A549 (cell line): ENCODE data around the gene ABCC1.

ENCODE experiments used
- EP300 ChIP-seq, 2 experiments: fragments of >200 bp; sonication (Bioruptor Twin); formaldehyde crosslinking; IDR thresholded peaks; 2 replicates in 1 of 2; 3 replicates in 1 of 2; pipeline ENCODE4 v1.6.1; 2016 to 2017
- HOXA7 ChIP-seq: fragments of 250-450 bp; sonication (Bioruptor Pico); IDR thresholded peaks from 2 replicates; pipeline ENCODE4 v1.5.0; 2020; ENCODE audit warnings: mild to moderate bottlenecking, moderate library complexity
- RAD21 ChIP-seq, 2 experiments: fragments of >200 bp in 1 of 2; sonication (Bioruptor Twin) in 1 of 2; formaldehyde crosslinking in 1 of 2; IDR thresholded peaks in 1 of 2; conservative IDR thresholded peaks in 1 of 2; 2 replicates in 1 of 2; 3 replicates in 1 of 2; pipeline ENCODE4 v1.6.1; 2012 to 2018; ENCODE audit warnings: inconsistent platforms in 1 of 2
- RCOR1 ChIP-seq: fragments of 150-350 bp; IDR thresholded peaks from 2 replicates; pipeline ENCODE4 v1.6.1; 2014; ENCODE audit warnings: antibody characterized with exemption, low read length, low read depth
- RFX5 ChIP-seq: fragments of 450-650 bp; IDR thresholded peaks from 2 replicates; pipeline ENCODE4 v1.7.1; 2014; ENCODE audit warnings: antibody characterized with exemption, mild to moderate bottlenecking, moderate library complexity
- RNF2 ChIP-seq: fragments of 200-600 bp; sonication (generic); IDR thresholded peaks from 2 replicates; pipeline ENCODE4 v1.6.1; 2016; ENCODE audit warnings: low read depth, mild to moderate bottlenecking, antibody characterized with exemption, moderate library complexity, borderline replicate concordance
- SREBF2 ChIP-seq: fragments of 450-650 bp; IDR thresholded peaks from 2 replicates; pipeline ENCODE4 v1.6.1; 2014; ENCODE audit warnings: mild to moderate bottlenecking, moderate library complexity
- TF ChIP-seq, protein P1 (sequence below): fragments of 200-600 bp; sonication (generic); IDR thresholded peaks from 2 replicates; pipeline ENCODE4 v1.6.1; 2016; ENCODE audit warnings: antibody characterized with exemption, mild to moderate bottlenecking, moderate library complexity
- TF ChIP-seq, protein P2 (sequence below): fragments of >200 bp; sonication (Bioruptor Twin); formaldehyde crosslinking; IDR thresholded peaks from 3 replicates; pipeline ENCODE4 v1.5.1; 2016
- TF ChIP-seq, protein P3 (sequence below): fragments of >200 bp; sonication (Bioruptor Twin); formaldehyde crosslinking; IDR thresholded peaks from 3 replicates; pipeline ENCODE4 v1.6.1; 2016
- TF ChIP-seq, protein P4 (sequence below): fragments of 150-350 bp; IDR thresholded peaks from 2 replicates; pipeline ENCODE4 v1.6.1; 2014; ENCODE audit warnings: low read depth, mild to moderate bottlenecking, low read length
- TF ChIP-seq, protein P5 (sequence below): IDR thresholded peaks from 2 replicates; pipeline ENCODE4 v1.6.1; 2012; ENCODE audit warnings: low read depth, borderline replicate concordance

DNA sequence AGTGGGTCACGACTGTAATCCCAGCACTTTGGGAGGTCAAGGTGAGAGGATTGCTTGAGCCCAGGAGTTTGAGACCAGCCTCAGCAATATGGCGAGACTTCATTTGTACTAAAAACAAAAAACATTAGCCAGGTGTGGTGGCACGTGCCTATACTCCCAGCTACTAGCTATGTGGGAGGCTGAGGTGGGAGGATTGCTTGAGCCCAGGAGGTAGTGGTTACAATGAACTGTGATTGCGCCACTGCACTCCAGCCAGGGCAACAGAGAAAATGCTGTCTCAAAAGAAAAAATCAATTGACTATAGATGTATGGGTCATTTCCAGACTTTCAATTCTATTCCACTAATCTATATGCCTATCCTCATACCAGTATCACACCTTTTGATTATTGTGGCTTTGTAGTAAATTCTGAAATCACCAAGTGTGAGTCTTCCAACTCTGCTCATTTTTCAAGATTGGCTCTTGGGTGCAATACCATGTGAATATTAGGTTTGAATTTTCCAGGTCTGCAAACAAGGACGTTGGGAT is 33.8 kb upstream of the ABCC1 start:
- TF ChIP-seq, protein P1, sequence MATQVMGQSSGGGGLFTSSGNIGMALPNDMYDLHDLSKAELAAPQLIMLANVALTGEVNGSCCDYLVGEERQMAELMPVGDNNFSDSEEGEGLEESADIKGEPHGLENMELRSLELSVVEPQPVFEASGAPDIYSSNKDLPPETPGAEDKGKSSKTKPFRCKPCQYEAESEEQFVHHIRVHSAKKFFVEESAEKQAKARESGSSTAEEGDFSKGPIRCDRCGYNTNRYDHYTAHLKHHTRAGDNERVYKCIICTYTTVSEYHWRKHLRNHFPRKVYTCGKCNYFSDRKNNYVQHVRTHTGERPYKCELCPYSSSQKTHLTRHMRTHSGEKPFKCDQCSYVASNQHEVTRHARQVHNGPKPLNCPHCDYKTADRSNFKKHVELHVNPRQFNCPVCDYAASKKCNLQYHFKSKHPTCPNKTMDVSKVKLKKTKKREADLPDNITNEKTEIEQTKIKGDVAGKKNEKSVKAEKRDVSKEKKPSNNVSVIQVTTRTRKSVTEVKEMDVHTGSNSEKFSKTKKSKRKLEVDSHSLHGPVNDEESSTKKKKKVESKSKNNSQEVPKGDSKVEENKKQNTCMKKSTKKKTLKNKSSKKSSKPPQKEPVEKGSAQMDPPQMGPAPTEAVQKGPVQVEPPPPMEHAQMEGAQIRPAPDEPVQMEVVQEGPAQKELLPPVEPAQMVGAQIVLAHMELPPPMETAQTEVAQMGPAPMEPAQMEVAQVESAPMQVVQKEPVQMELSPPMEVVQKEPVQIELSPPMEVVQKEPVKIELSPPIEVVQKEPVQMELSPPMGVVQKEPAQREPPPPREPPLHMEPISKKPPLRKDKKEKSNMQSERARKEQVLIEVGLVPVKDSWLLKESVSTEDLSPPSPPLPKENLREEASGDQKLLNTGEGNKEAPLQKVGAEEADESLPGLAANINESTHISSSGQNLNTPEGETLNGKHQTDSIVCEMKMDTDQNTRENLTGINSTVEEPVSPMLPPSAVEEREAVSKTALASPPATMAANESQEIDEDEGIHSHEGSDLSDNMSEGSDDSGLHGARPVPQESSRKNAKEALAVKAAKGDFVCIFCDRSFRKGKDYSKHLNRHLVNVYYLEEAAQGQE = no peak
- TF ChIP-seq RFX5 = no peak
- TF ChIP-seq, protein P2, sequence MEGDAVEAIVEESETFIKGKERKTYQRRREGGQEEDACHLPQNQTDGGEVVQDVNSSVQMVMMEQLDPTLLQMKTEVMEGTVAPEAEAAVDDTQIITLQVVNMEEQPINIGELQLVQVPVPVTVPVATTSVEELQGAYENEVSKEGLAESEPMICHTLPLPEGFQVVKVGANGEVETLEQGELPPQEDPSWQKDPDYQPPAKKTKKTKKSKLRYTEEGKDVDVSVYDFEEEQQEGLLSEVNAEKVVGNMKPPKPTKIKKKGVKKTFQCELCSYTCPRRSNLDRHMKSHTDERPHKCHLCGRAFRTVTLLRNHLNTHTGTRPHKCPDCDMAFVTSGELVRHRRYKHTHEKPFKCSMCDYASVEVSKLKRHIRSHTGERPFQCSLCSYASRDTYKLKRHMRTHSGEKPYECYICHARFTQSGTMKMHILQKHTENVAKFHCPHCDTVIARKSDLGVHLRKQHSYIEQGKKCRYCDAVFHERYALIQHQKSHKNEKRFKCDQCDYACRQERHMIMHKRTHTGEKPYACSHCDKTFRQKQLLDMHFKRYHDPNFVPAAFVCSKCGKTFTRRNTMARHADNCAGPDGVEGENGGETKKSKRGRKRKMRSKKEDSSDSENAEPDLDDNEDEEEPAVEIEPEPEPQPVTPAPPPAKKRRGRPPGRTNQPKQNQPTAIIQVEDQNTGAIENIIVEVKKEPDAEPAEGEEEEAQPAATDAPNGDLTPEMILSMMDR = no peak
- no peak for TF ChIP-seq HOXA7
- TF ChIP-seq, protein P3, sequence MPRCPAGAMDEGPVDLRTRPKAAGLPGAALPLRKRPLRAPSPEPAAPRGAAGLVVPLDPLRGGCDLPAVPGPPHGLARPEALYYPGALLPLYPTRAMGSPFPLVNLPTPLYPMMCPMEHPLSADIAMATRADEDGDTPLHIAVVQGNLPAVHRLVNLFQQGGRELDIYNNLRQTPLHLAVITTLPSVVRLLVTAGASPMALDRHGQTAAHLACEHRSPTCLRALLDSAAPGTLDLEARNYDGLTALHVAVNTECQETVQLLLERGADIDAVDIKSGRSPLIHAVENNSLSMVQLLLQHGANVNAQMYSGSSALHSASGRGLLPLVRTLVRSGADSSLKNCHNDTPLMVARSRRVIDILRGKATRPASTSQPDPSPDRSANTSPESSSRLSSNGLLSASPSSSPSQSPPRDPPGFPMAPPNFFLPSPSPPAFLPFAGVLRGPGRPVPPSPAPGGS = no peak
- TF ChIP-seq, protein P4, sequence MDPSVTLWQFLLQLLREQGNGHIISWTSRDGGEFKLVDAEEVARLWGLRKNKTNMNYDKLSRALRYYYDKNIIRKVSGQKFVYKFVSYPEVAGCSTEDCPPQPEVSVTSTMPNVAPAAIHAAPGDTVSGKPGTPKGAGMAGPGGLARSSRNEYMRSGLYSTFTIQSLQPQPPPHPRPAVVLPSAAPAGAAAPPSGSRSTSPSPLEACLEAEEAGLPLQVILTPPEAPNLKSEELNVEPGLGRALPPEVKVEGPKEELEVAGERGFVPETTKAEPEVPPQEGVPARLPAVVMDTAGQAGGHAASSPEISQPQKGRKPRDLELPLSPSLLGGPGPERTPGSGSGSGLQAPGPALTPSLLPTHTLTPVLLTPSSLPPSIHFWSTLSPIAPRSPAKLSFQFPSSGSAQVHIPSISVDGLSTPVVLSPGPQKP = no peak
- TF ChIP-seq RCOR1 = no peak
- TF ChIP-seq RAD21 (conservative IDR thresholded peaks at IDR 0.05 in 1 of 2, IDR thresholded peaks at IDR 0.05 in 1 of 2) = no peak
- no peak for TF ChIP-seq RNF2
- no peak for TF ChIP-seq EP300 (IDR thresholded peaks at IDR 0.05)
- TF ChIP-seq, protein P5, sequence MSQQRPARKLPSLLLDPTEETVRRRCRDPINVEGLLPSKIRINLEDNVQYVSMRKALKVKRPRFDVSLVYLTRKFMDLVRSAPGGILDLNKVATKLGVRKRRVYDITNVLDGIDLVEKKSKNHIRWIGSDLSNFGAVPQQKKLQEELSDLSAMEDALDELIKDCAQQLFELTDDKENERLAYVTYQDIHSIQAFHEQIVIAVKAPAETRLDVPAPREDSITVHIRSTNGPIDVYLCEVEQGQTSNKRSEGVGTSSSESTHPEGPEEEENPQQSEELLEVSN = no peak
- no peak for TF ChIP-seq SREBF2
